NCI-H82 treated with DMSO at 0.1 percent for 48 hours (cell line): ENCODE data around the gene BTAF1.

ENCODE experiments used
- DNase-seq: peaks from one replicate; lab custom pipeline; 2025; ENCODE audit not compliant: unreplicated experiment; lab: John Stamatoyannopoulos, UW

The BTAF1 gene

DNA sequence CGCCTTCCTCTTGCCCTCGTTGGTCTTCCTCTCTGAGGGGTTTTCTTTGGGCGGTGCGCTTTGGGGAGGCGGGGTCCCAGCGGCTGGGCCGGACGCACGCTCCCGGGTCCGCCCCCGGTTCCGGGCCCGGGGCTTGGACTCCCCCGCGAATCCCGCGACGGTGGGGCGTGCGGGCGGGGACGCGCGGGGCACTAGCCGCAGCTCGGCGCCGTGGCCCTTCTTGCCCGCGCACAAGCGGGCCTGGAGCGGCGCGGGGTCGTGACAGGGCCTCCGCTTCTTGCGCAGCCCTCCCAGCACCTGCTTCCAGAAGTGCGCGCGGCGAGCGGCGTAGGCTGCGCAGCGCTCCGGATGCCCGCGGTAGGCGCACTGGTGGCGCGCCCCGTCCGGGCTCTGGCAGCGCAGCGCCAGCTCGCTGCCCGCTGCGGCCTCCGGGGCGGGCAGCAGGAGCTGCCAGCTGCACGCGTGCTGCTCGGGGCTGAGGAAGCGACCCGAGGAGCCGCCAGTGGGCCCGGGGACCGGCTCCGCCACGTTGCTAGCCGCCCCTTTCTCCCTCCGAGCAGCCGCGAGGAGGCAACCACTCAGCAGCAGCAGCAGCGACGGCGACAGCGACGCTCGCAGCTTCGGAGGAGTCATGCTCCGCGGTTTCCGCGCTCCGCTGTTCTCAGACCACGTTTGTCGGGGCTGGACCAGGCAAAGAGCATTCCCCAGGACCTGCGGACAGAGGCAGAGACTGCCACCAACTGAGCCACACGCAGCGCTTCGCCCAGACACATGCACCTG is 15.0 kb upstream of the BTAF1 start:
- DNase-seq, result peak; percentile 21

DNA sequence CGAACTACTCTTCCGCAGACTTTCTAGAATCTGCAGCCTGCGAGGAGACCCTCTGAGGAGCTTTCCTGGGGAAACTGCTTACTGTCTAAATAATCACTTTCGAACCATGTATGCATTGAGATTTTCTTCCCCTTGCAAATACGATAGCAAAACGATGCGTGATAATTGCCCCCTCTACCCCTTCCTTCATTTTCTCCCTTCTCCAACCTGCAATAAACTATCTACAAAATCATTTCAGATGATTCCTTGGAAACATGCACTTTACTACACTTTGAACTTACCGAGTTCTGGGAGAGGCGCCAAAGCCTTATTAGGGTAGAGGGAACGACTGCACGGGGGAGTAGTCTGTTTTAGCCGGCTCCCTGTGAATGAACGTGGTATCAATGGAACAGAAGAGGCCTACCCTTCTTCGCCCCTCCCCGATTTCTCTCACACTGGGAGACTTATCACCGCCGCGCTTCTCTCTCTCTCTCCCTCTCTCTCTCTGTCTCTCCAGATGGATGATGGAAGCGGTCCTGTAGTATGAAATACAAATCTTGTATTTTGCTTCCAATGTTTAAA is 14.4 kb upstream of the BTAF1 start, which contains the start of gene FGFBP3:
TSS of gene FGFBP3 (minus strand) at position 370 of the 561 bp plus-strand sequence. CDS start 517 bp downstream, outside the sequence.
- DNase-seq, result peak; percentile 39

DNA sequence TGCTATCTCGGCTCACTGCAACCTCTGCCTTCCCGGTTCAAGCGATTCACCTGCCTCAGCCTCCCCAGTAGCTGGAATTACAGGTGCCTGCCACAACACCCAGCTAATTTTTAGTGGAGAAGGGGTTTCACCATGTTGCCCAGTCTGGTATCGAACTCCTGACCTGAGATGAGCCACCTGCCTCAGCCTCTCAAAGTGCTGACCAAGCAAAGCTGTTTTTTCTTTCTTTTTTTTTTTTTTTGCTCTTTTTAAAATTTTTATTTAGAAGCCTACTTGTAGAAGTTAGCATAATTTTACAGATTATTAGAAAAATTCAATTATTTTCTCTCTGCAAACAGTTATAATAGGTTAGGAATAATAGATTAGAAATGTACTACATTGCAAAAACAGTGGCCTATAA is 13.1 kb upstream of the BTAF1 start:
- no peak for DNase-seq

DNA sequence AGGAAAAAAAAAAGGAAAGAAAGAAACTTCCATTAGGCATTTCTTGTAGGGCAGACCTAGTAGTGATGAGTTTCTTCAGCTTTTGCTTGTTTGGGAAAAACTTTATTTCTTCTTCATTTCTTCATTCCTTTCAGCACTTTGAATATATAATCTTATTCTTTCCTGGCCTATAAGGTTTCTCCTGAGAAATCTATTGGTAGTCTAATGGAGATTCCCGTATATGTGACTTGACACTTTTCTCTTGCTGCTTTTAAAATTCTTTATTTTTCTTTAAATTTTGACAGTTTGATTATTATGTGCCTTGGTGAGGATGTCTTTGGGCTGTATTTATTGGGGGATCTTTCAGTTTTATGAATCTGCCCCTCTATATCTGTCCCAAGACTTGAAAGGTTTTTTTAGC is 3.9 kb upstream of the BTAF1 start:
- no peak for DNase-seq

DNA sequence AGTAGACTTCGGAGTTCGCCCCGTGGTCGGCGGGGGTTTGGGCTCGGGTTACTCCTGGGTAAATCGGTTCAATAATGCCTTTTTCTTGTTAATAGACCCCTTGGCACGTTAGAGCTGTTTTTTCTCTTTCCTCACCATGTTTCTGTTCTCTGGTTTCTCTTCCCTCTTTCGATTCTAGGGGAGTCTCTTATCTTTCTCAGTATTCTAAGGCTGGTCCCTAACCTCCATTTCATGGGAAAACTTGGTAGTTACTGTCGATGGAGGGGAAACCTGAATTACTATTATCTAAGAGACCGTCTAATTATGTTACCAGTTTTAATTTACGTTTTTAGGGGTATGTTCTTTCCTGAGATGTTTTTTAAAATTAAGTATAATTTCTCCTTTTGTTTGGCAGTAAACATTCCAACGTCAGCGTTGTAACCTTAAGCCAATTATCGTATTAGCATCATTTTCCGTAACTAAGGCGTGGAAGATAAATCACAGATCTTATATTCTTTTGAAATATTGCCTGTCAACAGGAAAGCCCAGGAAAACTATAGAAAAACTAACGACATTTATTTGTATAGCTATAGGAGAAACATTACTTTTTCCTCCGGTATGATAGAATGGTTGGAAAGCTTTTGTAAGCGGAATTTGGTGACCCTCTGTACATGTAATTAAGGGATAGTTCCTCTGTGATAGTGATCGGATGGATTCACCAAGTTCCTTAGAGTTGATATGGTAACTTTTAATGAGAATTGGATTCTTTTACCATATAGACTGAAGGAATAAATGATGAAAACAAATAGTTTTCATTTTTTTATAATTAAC is 847 bp downstream of the BTAF1 start:
- DNase-seq, result peak; percentile 33

DNA sequence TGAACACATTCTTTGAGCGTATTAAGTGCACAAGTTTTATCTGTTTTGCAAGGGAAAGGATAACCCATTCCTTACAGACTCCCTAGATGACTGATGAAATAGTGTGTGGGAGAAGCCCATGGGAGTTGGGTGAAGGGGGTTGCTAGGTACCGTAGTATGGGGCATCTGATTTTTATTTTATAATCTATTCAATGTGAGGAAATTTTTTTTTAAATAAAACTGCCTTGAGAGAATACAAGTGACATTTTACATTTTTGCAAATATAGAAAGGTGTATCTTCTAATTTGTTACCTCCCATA is 1.4 kb downstream of the BTAF1 start:
- no peak for DNase-seq

DNA sequence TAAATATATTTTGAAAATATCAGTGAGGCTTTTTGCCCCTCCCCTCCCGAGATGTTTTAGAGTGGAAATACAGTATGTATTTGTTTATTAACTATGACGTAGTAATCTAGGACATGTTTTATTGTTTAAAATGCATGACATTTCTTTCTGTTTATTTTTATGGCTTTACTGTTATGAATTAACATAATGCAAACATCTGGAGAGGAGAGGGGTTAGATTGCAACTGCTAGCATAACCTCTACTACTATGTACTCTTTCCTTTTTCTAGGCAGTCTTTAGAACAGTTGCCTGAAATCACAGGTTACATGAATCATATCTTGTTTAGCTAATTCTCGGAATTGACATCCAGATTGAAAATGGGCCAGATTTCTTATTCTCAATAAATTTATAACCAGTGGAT is 7.4 kb downstream of the BTAF1 start:
- no peak for DNase-seq

DNA sequence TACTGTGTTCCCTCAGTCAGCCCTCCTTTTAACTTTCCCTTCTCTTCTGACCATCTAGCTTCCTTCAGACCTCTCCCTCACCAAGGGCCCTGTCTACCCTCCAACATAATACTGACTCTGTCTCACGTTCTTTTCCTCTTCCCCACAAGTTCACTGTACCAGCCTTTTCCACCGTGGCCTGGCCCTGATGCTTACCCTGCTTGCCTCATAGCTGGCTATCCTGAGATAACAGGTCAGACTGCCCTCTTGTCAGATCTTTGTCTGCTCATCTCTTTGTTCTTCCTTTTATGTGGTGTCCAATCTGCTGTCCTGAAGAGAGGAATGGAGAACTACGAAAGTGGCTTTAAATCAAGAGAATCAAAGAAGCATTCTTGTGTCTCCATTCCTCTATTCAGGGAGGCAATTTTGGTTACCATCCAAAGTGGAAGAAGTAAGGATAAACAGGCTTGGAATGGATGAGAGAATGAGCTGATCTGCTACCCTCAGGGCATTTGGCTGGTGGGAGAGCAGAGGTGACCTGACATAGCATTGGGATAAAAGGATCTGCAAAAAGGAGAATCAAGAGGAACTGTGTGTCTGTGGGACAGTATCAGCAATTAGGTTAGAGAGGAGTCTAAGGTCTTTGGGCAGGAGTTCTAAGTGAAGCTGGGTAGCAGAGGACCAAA is 8.1 kb downstream of the BTAF1 start:
- no peak for DNase-seq

DNA sequence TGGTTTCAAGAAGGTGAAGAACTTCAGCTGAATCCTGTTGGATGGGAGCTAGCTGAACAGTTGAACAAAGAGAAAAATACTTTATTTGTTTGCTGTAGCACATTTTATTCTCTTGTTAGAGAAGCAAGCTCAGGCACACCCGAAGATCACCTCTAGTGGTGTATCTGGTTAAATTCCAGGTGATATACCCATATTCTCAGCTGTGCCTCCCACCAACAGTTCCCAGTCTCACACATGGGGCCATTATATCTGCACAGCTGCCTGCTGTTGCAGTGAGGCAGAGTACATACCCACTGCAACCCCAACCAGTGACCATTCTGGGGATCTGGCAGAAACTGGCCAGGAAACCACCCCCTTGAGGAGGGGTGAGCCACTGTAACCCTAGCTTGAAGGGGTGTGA is 9.2 kb downstream of the BTAF1 start:
- DNase-seq, result no peak

DNA sequence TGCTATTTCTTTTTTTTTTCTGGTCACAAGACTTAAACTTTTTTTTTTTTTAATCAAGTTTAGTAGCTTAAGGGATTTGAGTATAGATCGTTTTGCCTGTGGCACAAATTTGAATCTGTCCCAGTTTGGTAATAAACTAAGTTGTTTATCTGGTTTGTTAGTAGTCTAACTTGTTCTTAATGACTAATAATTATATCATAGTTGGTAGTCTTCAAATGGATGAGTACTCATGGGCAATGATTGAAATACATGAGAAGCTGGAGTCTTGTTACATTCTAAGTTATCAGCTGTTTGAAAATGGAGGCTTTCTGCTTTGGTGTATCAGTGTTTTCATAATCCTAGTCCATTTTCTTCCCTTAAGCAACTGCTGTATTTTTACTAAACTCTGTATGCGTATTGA is 12.3 kb downstream of the BTAF1 start:
- DNase-seq, result no peak

DNA sequence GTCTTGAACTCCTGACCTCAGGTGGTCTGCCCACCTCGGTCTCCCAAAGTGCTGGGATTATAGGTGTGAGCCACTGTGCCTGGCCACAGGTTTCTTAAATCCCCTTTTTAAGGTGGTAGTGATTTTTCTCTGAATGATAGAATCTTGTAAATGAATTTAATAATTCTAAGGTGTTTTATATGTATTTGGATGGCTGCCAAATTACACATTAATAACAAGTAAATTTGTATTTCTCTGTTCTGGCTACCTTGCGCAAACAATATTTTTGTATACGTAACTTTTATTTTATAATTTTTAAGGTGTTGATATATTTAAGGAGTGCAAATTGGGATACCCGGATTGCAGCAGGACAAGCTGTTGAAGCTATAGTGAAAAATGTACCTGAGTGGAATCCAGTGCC is 16.1 kb downstream of the BTAF1 start:
- no peak for DNase-seq

DNA sequence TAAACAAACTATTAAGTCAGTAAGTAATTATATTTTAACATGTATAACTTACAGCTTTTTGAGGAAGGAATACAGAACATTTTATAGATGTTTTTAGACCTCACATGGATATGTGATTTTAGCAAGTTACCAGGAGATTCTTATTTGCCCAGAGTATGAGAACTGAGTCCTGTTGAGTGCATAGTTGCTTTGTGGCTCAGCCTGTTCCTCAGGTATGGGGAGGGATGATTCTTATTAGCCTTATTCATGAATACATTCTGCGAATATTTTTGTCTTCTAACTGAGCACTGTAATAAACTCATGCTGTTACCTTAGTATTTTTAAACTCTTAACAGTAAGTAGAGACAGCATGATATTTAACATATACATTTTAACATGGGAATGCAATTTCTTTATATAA is 17.9 kb downstream of the BTAF1 start:
- no peak for DNase-seq

DNA sequence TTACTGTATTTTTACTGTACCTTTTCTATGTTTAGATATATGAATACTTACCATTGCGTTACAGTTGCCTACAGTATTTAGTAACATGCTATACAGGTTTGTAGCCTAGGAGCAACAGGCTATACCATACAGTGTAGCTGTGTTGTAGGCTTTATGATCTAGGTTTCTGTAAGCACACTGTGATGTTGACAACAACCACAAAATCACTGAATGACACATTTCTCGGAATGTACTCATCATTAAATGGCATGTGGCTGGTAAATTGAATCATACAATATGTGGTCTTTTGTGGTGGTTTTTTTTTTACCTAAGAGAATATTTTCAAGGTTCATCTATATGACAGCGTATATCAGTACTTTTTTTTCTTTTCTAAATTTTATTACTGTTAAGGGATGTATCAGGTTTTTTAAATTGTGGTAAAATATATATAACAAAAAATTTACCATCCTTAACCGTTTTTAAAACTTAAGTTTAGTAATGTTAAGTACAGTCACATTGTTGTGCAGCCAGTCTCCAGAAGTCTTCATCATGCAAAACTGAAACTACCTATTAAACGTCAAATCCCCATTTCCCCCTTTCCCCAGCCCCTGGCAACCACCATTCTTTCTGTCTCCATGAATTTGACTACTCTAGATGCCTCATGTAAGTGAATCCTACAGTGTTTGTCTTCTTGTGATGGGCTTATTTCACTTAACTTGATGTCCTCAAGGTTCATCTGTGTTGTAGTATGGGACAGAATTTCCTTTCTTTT is 21.5 kb downstream of the BTAF1 start:
- no peak for DNase-seq

DNA sequence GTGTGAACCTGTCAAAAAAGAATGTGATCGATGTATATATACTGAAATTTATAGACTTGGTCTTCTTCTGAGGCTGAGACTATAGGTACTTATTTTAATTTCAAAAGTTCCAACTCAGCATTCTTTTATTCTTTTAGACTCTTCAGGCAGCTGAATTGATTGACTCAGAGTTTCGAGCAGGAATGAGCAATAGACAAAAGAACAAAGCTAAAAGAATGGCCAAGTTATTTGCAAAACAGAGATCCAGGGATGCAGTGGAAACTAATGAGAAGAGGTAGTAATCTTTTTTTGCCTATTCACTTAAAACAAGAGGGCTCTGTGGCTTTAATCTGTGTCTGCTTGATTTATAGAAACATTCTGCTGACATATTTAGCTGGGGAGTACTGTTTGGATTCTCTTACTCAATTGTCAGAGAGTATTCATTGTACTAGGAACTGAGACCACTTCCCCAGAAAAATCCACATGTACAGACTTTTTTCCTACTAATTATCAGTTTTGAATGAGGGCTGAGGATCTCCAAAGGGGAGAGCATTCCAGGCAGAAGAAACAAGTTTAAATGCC is 30.1 kb downstream of the BTAF1 start:
- no peak for DNase-seq

DNA sequence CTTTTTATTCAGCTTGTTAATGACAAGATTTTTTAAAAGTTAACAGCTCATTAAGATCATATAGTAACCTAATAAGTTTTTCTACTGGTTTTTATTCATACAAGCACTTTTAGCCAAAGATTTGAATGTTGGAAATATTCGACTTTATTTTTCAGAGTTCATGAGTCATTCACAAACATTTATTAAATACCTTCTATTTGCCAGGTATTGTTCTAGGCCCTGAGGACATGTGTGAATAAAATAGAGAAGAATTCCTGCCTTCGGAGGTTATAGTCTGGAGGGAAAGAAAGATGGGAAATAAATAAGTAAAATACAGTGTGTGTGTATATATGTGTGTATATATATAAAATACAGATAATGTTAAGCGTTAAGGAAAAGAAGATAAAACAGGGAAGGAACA is 31.5 kb downstream of the BTAF1 start:
- no peak for DNase-seq

DNA sequence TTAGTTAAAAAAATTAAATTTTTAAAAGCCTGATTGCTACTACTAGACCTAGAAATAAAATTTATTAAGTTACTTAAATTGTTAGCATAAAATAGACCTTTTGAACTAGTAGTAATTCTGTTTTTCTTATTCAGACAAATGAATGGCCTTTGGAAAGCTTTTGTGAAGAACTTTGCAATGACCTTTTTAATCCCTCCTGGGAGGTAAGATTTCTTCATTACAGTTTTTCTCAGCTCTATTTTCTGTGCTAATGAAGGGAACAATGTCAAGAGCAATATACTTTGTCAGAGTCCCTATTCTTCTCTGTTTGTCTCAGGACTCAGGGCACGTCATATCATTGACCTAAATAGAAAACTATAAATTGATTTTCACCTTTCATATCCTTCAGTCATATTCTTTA is 33.5 kb downstream of the BTAF1 start:
- no peak for DNase-seq

DNA sequence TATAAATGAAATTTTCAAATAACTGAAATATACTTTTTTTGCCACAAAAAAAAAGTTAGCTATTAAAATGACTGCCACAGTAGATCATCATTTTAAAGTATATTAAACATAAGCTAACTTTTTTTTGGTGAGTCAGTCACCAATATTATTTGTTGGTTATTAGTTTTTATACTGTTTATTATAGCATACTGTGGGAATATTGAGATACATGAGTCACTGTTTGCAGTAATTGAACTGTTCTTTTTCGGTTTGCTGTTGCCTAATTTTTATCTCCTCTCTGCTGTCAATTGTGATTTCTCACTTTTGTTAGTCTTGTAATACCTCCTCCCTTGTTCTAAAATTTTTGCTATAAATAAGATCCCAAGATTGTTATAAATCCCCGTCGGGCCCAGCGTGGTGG is 45.7 kb downstream of the BTAF1 start:
- DNase-seq, result no peak

DNA sequence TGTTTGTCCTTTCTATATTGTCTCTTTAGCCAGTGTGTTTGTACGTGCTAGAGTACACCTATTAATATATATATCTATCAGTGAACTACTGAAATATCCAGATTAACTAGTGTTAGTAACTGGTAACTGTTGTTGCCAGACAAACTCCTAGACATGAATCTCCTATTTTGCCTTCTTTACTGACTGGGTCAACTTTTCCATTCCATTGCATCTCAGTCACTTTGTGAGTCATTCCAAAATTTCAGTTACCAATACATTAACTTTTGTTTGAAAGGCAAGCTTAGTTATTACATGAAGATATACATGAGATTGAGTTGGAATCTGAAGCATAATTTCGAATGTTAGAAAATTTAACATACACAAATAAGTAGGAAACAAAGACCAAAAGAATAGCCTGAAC is 51.4 kb downstream of the BTAF1 start:
- DNase-seq, result no peak

DNA sequence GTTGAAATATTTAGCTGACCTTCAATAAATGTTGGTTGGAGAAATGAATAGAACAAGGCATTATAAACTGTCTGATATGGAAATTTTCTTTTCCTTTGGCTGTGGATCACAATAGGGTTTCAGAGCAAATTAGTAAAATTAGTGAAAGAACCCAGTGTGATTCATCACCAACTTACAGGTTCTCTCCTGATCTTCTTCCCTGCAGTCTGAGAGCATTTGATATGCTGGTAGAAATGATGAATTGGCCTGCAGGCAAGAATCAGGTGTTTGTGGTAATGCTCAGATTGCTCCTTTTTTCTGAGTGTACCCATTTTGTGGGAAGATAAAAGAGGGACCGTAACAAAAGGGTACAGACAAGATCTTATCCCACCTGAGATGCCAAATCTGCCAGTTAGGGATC is 51.9 kb downstream of the BTAF1 start:
- DNase-seq, result no peak

DNA sequence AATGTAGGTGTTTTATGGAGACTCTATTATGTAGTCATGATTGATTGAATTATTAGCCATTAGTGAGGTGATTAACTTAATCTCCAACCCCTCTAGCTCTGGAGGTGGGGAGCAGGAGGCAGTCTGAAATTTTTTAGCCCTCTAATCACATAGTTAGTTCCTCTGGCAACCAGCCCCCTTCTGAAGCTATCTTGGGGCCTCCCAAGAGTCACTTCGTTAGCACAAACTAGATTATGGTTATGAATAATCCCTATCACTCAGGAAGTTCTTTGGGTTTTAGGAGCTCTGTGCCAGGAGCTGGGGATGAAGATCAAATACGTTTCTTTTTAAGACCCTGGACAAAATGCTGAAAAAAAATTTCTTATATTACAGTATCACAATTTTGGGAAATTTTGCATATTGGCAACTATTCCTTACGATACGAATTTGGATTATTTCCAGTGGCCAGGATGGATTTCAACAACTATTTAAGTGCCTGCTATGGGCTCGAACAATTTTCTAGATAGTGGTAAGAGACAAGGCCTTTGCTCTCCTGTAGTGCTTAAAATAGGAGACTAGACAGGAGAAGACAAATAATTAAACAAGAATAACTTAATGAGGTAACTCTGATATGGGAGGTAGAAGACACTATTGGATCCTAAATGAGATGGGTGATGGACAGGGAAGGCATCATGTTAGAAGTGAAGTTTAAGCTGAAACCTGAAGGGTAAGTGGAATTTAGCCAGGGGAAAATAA is 52.9 kb downstream of the BTAF1 start:
- peak; percentile 22 for DNase-seq
